A549 (cell line): Measurements from ENCODE around the gene CKAP2L. TPM values are rescaled to one million over a fixed set of nuclear protein-coding genes. Genes with fewer than 3 reads are reported as not detected.

Experiments
- ATAC-seq, 2 experiments: fragments of 200-7000 bp in 1 of 2; fragments of >200 bp in 1 of 2; cut with Nextera tagmentation in 1 of 2; cut with Tn5 transposase in 1 of 2; 3 replicates each; pipeline versions ENCODE4 v1.8.0 to v1.9.1; 2018 to 2020; ENCODE audit warnings: mild to moderate bottlenecking in 1 of 2, moderate library complexity in 1 of 2
- CTCF ChIA-PET: fragments of 300-600 bp; sonication (Branson Sonifier 250); formaldehyde crosslinking; extraction: SDS; loops from one replicate; lab custom pipeline; 2021; ENCODE audit warnings: antibody characterized with exemption, inconsistent platforms; lab: Yijun Ruan, JAX
- POLR2A ChIA-PET: fragments of 350-600 bp; formaldehyde crosslinking; extraction: SDS; loops from one replicate; lab custom pipeline; 2021; ENCODE audit warnings: antibody characterized with exemption, inconsistent platforms; lab: Yijun Ruan, JAX
- DNase-seq, 2 experiments: peaks; one replicate each; pipeline versions ENCODE4 v3.0.0 to v3.0.0-alpha.2; 2011 to 2016; ENCODE audit warnings: low read depth in 1 of 2, low spot score in 1 of 2
- FAIRE-seq: peaks from 2 replicates; lab custom pipeline; 2011; peaks lifted over from hg19 to GRCh38; lab: Jason Lieb, UNC
- H3K27ac ChIP-seq, 2 experiments: fragments of >200 bp; sonication (Bioruptor Twin); formaldehyde crosslinking; 3 replicates each; pipeline ENCODE4 v1.5.1; 2016 to 2017
- H3K4me1 ChIP-seq: fragments of >200 bp; sonication (Bioruptor Twin); formaldehyde crosslinking; 3 replicates; pipeline ENCODE4 v1.6.1; 2016
- H3K4me2 ChIP-seq: fragments of >200 bp; sonication (Bioruptor Twin); formaldehyde crosslinking; 3 replicates; pipeline ENCODE4 v1.6.1; 2016
- H3K4me3 ChIP-seq: fragments of >200 bp; sonication (Bioruptor Twin); formaldehyde crosslinking; 3 replicates; pipeline ENCODE4 v1.5.1; 2016
- H3K9me3 ChIP-seq: fragments of >200 bp; sonication (Bioruptor Twin); formaldehyde crosslinking; 3 replicates; pipeline ENCODE4 v1.6.1; 2016
- BHLHE40 ChIP-seq: IDR thresholded peaks from 2 replicates; pipeline ENCODE4 v1.6.1; 2012; ENCODE audit warnings: low read depth, low read length, inconsistent platforms
- CHD4 ChIP-seq: fragments of 200-600 bp; sonication (generic); IDR thresholded peaks from 2 replicates; pipeline ENCODE4 v1.6.1; 2016; ENCODE audit warnings: antibody characterized with exemption, mild to moderate bottlenecking, borderline replicate concordance
- EHF ChIP-seq: fragments of 250-450 bp; sonication (Bioruptor Pico); IDR thresholded peaks from 2 replicates; pipeline ENCODE4 v1.5.0; 2020; ENCODE audit warnings: mild to moderate bottlenecking
- HDAC2 ChIP-seq: fragments of 200-600 bp; sonication (generic); IDR thresholded peaks from 2 replicates; pipeline ENCODE4 v1.6.1; 2016
- HEYL ChIP-seq: fragments of 250-450 bp; sonication (Bioruptor Pico); IDR thresholded peaks from 2 replicates; pipeline ENCODE4 v1.8.0; 2021; ENCODE audit warnings: mild to moderate bottlenecking, moderate library complexity
- JUN ChIP-seq, 2 experiments: fragments of >200 bp; sonication (Bioruptor Twin); formaldehyde crosslinking; IDR thresholded peaks; 2 replicates in 1 of 2; 3 replicates in 1 of 2; pipeline ENCODE4 v1.6.1; 2016 to 2017
- KDM1A ChIP-seq: fragments of 200-600 bp; sonication (generic); IDR thresholded peaks from 2 replicates; pipeline ENCODE4 v1.6.1; 2016; ENCODE audit warnings: low read depth, mild to moderate bottlenecking
- MAFK ChIP-seq: fragments of 450-650 bp; IDR thresholded peaks from 2 replicates; pipeline ENCODE4 v1.6.1; 2014; ENCODE audit not compliant: partially characterized antibody
- MAZ ChIP-seq: fragments of 150-350 bp; IDR thresholded peaks from 2 replicates; pipeline ENCODE4 v1.6.1; 2014; ENCODE audit warnings: antibody characterized with exemption, low read depth, low read length, borderline replicate concordance
- NFE2L2 ChIP-seq: fragments of 150-350 bp; conservative IDR thresholded peaks from 2 replicates; pipeline ENCODE4 v1.6.1; 2014; ENCODE audit warnings: low read length
- NR3C1 ChIP-seq: fragments of >200 bp; sonication (Bioruptor Twin); formaldehyde crosslinking; IDR thresholded peaks from 3 replicates; pipeline ENCODE4 v1.6.1; 2017
- POLR2AphosphoS2 ChIP-seq: conservative IDR thresholded peaks from 2 replicates; pipeline ENCODE4 v1.6.1; 2012; ENCODE audit warnings: low read length, improper control_type of control experiment, inconsistent platforms
- RFX5 ChIP-seq: fragments of 450-650 bp; IDR thresholded peaks from 2 replicates; pipeline ENCODE4 v1.7.1; 2014; ENCODE audit warnings: antibody characterized with exemption, mild to moderate bottlenecking, moderate library complexity
- ZC3H11A ChIP-seq: fragments of 450-650 bp; IDR thresholded peaks from 2 replicates; pipeline ENCODE4 v1.6.1; 2014; ENCODE audit warnings: antibody characterized with exemption, mild to moderate bottlenecking
- WGBS: methylation state at CpG from one replicate; pipeline ENCODE4 v1.1.6; 2017; ENCODE audit errors: missing lambda C conversion rate; 5-methylcytosine and 5-hydroxymethylcytosine counted together
- polyA plus RNA-seq, 4 experiments: library from polyadenylated mRNA; depleted of rRNA in 3 of 4; stranded (reverse); fragments of >200 nt; fragmentation: RNase III in 1 of 4; extraction: RNeasy Plus Mini Kit Qiagen cat#74134 plus additional on column Dnase treatment in 1 of 4; gene quantifications; 2 replicates in 3 of 4; 3 replicates in 1 of 4; pipeline ENCODE4 v1.2.3, GENCODE V29; 2011 to 2017
- TF ChIP-seq, protein P1 (sequence below): IDR thresholded peaks from 2 replicates; pipeline ENCODE4 v1.6.1; 2012; ENCODE audit warnings: low read depth, borderline replicate concordance
- TF ChIP-seq, protein P2 (sequence below): fragments of 450-650 bp; IDR thresholded peaks from 2 replicates; pipeline ENCODE4 v1.6.1; 2014; ENCODE audit warnings: antibody characterized with exemption
- TF ChIP-seq, protein P3 (sequence below): fragments of 150-350 bp; IDR thresholded peaks from 2 replicates; pipeline ENCODE4 v1.6.1; 2014; ENCODE audit warnings: low read depth, mild to moderate bottlenecking, low read length
- TF ChIP-seq, protein P4 (sequence below): fragments of >200 bp; sonication (Bioruptor Twin); formaldehyde crosslinking; IDR thresholded peaks from 3 replicates; pipeline ENCODE4 v1.5.1; 2016

Gene CKAP2L
- polyA plus RNA-seq, 2 of the 4 experiments (the other 2 are of a cell fraction) = 14.0 to 15.9 TPM

DNA sequence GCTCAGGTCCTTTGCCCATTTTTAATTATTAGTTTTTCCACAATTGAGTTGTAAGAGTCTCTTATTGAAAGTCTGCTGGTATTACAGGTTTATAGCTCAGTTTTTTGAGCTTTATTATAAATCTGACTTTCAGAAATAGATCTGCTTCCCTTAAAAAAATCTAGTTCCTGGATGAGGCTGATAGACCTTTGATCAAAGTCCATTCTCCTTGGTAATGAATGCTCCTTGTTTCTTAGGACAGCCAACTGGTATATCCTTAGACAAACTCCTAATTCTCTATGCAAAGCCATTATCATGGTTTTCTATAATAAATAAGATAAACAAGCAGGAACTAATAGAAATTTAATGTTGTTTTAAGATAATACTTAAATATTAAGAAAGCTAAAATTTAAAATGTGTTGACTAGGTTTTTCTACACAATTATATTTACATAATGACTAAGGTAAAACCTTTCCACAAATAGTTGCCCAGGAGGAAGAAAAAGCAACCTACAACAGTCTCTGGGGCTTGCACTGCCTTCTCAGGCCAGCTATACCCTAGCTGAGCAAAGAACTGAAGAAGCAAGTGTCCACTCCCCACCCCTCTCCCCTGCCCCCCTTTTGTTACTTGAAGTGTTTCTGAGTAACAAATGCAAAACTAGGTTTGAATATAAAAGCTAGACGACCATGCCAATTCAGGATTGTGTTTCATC lies 26.7 kb downstream of the CKAP2L start:
- peak overlapping the region; percentile 43 for H3K4me2 ChIP-seq
- FAIRE-seq (no peak), ATAC-seq (0 out of 6 replicates have a peak, but pooled peaks of 1 of the 2 experiments have one; percentile 38), DNase-seq (no peak)
- peaks cover 18% of the 10 kb centered on the region for H3K4me1 ChIP-seq
- ChIA-PET POLR2A (no interaction called here), CTCF (interaction anchor here (1.3 to 9.1 kb wide), 8 partner anchors 11 to 218 kb away, joined by 3 to 80 read pairs (median 6); no protein-coding TSS in a partner anchor)
- WGBS = 74% methylated on average over 1 of the region's 1 CpG
- H3K27ac ChIP-seq = peak overlapping the region in 1 of 2 experiments; percentile 13; a peak in 1 of 6 replicates
- no peaks in the 10 kb centered on the region for H3K9me3 ChIP-seq
- no peak for TF ChIP-seq NFE2L2
- TF ChIP-seq, protein P1, sequence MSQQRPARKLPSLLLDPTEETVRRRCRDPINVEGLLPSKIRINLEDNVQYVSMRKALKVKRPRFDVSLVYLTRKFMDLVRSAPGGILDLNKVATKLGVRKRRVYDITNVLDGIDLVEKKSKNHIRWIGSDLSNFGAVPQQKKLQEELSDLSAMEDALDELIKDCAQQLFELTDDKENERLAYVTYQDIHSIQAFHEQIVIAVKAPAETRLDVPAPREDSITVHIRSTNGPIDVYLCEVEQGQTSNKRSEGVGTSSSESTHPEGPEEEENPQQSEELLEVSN = no peak
- no peak for TF ChIP-seq JUN (IDR thresholded peaks at IDR 0.05)
- TF ChIP-seq HEYL = no peak
- H3K4me3 ChIP-seq = no peak overlapping the region

DNA sequence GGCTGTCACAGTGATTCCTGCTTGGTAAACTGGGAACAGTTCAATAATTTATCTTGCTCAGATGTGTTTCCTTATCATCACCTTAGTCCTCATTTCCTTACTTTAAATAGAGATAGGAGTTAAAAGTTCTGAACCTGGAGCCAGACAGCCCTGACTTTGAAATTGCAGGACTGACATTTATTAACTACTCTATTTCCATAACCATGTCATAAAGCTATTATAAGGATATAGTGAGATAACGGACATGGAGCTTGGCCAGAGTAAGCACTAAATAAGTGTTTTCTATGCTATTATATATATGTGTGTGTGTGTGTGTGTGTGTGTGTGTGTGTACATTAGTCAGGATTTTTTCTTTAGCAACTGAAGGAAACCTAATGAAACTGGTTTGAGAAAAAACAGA lies 30.5 kb downstream of the CKAP2L start:
- Histone ChIP-seq H3K4me1 (peaks cover 18% of the 10 kb centered on the region), H3K4me3 (no peak overlapping the region), H3K9me3 (no peaks in the 10 kb centered on the region), H3K4me2 (no peak overlapping the region), H3K27ac (no peak overlapping the region)
- no peak for ATAC-seq
- TF ChIP-seq JUN (IDR thresholded peaks at IDR 0.05) (no peak), HDAC2 (no peak), BHLHE40 (no peak), NR3C1 (no peak), EHF (CRISPR knock-in tag) (no peak), RFX5 (no peak), ZC3H11A (no peak), KDM1A (no peak), CHD4 (no peak), MAZ (no peak), MAFK (no peak), POLR2AphosphoS2 (no peak)
- TF ChIP-seq, protein P2, sequence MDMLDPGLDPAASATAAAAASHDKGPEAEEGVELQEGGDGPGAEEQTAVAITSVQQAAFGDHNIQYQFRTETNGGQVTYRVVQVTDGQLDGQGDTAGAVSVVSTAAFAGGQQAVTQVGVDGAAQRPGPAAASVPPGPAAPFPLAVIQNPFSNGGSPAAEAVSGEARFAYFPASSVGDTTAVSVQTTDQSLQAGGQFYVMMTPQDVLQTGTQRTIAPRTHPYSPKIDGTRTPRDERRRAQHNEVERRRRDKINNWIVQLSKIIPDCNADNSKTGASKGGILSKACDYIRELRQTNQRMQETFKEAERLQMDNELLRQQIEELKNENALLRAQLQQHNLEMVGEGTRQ = no peak
- TF ChIP-seq, protein P3, sequence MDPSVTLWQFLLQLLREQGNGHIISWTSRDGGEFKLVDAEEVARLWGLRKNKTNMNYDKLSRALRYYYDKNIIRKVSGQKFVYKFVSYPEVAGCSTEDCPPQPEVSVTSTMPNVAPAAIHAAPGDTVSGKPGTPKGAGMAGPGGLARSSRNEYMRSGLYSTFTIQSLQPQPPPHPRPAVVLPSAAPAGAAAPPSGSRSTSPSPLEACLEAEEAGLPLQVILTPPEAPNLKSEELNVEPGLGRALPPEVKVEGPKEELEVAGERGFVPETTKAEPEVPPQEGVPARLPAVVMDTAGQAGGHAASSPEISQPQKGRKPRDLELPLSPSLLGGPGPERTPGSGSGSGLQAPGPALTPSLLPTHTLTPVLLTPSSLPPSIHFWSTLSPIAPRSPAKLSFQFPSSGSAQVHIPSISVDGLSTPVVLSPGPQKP = no peak
- no peak for DNase-seq
- POLR2A ChIA-PET = no interaction called here
- WGBS = 88% methylated on average over 1 of the region's 1 CpG
- FAIRE-seq = no peak
- CTCF ChIA-PET = interaction anchor here (0.9 to 13.7 kb wide), 6 partner anchors 9 to 134 kb away, joined by 3 to 343 read pairs (median 4); no protein-coding TSS in a partner anchor

- TF ChIP-seq, protein P4, sequence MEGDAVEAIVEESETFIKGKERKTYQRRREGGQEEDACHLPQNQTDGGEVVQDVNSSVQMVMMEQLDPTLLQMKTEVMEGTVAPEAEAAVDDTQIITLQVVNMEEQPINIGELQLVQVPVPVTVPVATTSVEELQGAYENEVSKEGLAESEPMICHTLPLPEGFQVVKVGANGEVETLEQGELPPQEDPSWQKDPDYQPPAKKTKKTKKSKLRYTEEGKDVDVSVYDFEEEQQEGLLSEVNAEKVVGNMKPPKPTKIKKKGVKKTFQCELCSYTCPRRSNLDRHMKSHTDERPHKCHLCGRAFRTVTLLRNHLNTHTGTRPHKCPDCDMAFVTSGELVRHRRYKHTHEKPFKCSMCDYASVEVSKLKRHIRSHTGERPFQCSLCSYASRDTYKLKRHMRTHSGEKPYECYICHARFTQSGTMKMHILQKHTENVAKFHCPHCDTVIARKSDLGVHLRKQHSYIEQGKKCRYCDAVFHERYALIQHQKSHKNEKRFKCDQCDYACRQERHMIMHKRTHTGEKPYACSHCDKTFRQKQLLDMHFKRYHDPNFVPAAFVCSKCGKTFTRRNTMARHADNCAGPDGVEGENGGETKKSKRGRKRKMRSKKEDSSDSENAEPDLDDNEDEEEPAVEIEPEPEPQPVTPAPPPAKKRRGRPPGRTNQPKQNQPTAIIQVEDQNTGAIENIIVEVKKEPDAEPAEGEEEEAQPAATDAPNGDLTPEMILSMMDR = no peak
- Histone ChIP-seq H3K4me3 (no peak overlapping the region), H3K27ac (no peak overlapping the region), H3K4me1 (peaks cover 18% of the 10 kb centered on the region), H3K4me2 (no peak overlapping the region), H3K9me3 (no peaks in the 10 kb centered on the region)
- POLR2A ChIA-PET = no interaction called here
- CTCF ChIA-PET = interaction anchor here (0.9 to 13.7 kb wide), 6 partner anchors 9 to 133 kb away, joined by 3 to 343 read pairs (median 4); no protein-coding TSS in a partner anchor
- ATAC-seq (no peak), DNase-seq (no peak), FAIRE-seq (no peak)
- whole genome bisulfite sequencing = 84% methylated on average over 4 of the region's 4 CpGs
Observed at GRCh38 chr2:112733456-112733855, 31.0 kb downstream of the CKAP2L start.
